HG03064 (cell line): ENCODE measurements around the gene VAV2.

ENCODE experiments used
- ATAC-seq: cut with Tn5 transposase; IDR thresholded peaks from one replicate; pipeline ENCODE4 v1.9.1; 2021; ENCODE audit warnings: low read depth; ENCODE audit not compliant: unreplicated experiment

VAV2 gene

DNA sequence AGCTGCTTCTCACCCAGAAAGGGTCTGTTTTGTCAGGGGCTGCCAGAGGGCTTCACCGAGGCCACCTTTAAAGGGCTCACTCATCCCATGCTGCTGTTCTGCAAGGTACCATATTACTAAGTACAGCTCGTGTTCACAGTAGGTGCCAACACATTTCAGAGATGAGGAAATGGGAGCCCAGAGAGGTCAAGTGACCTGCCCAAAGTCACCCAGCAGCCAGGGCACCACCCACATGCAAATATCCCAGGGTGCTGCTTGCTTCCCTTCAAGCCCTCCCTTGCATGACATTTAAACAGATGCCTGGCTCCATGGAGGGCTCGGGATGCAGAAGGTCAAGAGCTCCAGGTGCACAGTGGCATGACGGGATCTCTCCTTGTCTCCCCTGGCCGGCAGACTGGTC, 130.4 kb downstream of the VAV2 start:
- ATAC-seq, result no peak

GRCh38 chr9:133861086-133861485, 131.0 kb downstream of the VAV2 start:
- ATAC-seq, result no peak

GRCh38 chr9:133858771-133859170, 133.4 kb downstream of the VAV2 start:
- ATAC-seq, result no peak

GRCh38 chr9:133857639-133858038, 134.5 kb downstream of the VAV2 start:
- ATAC-seq, result no peak

DNA sequence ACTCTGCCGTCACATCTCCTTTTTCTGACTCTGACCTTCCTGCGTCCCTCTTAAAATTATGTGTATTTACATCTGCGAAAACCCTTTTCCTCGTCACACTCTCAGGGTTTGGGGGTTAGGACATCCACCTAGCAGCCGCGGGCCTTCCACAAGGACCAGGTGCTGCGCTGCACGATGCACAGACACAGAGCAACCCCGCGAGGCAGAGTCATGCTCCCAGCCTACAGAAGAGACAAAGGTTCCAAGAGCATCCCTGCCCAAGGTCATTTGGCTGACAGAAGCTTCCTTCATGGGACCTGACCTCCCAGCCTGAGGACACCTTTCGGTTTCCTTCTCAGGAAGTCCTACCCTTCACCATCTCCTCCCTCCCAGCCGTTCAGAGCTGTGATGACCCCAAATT, 135.3 kb downstream of the VAV2 start:
- ATAC-seq, result no peak

DNA sequence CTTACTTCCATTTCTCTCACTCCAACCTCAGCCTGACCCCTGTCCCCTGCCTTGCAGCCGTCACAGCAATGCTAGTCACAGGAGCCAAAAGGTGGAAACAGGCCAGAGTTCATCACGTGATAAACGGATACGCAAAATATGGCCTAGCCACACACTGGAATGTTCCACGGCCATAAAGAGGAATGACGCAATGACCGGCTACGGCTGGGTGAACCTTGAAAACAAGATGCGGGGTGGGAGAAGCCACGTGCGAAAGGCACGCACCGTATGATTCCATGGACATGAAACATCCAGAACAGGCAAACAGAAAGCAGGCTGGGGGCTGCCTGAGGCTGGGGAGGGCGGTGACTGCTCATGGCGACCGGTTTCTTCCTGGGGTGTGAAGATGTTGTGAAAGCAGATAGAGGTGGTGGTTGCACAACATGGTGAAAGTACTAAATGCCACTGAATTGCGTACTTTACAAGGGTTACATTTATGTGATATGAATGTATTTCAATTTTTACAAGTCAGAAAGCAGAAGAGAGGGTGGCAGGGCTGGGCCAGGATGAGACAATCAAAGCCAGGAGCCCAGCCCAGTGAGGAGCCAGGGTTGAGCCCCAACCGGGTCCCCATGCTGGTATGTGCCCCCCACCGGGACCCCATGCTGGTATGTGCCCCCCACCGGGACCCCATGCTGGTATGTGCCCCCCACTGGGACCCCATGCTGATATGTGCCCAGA, 136.2 kb downstream of the VAV2 start:
- ATAC-seq, result no peak

DNA sequence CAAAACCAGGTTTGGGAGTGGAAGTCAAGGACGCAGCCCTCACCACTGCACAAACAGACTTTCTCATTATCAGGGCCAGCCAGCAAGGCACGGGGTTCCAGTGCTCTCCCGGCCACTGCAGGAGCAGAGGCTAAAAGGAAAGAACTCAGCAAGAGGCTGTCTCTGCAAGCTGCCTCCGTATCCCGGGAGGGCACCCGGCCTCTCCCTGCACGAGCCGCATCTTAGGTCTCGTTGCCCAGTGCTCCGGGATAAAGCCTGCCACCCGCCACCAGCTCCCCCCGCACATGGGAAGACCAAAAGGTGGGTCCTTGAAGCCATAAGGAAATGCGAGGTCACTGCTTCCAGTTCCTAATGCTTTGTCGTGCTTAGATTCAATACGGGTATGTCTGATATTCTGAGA, 136.8 kb downstream of the VAV2 start:
- ATAC-seq, result no peak

DNA sequence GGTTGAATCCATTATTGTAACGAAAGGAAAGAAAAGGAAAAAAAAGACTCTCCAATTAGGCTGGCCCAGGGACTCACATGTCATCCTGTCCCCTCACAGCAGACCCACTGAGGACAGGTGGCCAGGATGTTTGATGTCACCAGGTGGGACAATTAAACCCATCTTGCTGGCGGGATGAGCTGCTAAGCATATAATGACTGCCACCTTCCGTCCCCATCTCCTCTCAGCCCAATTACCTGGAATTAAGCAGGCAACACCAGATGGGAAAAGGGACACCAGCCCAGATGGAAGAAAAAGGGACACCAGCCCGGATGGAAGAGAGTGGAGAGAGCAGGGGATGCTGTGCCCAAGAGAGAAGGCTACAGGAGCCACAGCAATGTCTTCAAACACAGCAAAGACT, 137.4 kb downstream of the VAV2 start:
- no peak for ATAC-seq

- no peak for ATAC-seq
These were observed 138.1 kb downstream of the VAV2 start for GRCh38 chr9:133854048-133854447.

DNA sequence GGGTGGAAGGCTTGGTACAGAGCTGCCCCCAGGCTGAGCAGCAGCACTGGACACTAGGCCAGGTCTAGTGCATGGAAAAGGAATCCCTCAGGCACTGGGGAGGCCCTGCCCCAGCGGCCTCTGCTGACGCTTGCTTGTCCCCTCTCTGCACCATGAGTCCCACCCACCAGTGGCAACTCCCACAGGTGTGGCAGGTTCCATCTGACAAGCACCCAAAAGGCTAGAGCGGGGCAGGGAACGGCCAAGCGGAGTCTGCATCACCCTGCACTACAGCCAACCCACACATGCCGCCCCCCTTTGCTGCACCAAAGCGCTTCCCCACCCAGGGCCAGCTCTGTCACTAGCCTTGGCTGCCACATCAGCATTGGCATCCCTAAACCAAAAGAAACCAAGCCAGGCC, 138.8 kb downstream of the VAV2 start:
- no peak for ATAC-seq

- no peak for ATAC-seq
These were observed 139.7 kb downstream of the VAV2 start for GRCh38 chr9:133852431-133852830.

- no peak for ATAC-seq
These were observed 140.4 kb downstream of the VAV2 start for GRCh38 chr9:133851693-133852092.

- ATAC-seq, result no peak
These were observed 141.2 kb downstream of the VAV2 start for GRCh38 chr9:133850937-133851336.

DNA sequence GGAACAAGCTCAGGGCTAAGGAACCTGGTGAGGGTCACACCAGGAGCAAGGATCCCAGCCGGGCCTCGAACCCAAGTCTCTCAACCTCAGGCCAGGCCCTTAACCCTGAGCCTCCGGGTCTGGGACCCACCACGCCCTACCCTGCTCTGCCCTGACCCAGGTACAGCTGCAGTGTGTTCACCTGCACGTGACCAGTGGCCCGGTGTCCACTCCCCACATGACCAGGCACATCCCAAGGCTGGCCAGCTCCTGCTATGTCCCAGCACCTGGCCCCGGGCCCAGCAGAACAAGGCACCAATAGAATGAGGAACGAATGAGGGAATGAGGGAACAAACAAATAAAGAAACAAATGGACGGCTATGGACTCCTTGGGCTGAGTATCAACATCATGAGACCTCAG, 142.0 kb downstream of the VAV2 start:
- no peak for ATAC-seq

DNA sequence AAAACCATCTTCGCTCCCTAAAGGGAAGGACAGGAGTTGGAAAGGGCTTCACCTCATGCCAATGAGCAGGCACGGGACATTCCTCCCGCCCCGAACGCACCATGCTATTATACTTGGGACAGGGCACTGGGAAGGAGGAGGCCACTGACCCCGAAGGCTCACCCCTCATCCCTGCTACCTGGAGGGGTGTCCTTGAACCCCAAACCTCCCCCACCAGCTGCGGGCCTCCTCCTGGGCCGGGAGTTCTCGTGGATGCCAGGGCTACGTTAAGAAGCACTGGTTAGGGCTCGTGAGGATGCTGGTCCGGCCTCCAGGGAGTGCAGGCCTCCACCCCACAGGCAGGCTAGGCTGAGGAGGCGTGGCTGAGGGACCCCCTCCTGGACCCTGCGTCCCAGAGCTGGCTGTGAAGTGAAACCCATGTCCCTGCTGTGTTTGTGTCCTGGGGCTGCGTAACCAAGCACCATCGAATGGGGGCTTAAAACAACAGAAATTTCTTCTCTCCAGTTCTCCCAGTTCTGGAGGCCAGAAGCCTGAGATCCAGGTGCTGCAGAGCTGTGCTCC, 142.9 kb downstream of the VAV2 start:
- no peak for ATAC-seq

DNA sequence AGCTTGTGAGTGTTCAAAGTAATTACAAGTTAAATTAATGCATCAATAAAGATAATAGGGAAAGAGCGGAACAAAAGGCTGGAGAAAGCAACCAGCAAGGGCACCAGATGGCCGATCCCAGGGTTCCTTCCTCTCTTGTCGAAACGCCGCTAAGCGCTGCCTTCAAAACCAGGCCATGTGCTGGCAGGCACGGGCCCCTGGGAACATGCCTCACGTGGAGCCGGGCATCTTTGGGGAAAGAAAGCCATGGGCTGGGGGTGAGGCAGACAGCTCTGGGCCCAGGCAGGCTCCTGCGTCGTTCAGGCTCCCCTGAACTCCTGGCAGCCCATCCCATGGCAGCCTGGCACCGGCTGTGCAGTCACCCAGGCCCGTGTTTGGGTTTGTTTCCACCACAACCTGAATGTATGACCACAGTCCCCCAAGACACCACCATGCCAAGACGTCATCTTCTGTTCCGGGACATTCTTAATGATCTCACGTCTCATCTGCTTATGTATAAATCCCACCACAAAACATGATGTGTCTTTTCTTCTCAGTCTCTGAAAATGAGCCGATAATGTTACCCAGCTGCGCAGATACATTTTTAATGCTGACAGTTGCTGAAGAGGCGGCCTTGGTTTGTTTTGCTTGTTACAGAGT, 143.5 kb downstream of the VAV2 start:
- no peak for ATAC-seq

GRCh38 chr9:133846483-133847090, 145.5 kb downstream of the VAV2 start:
- no peak for ATAC-seq

GRCh38 chr9:133845440-133845839, 146.7 kb downstream of the VAV2 start:
- no peak for ATAC-seq

GRCh38 chr9:133844881-133845410, 147.2 kb downstream of the VAV2 start:
- ATAC-seq, result no peak

- ATAC-seq, result no peak
These were observed 147.7 kb downstream of the VAV2 start for GRCh38 chr9:133844398-133844784.

- no peak for ATAC-seq
These were observed 148.2 kb downstream of the VAV2 start for GRCh38 chr9:133843751-133844397.
